GM18517 (cell line): Measurements from ENCODE around the gene CFAP99.

Experiments used
- ATAC-seq: cut with Tn5 transposase; IDR thresholded peaks from one replicate; pipeline ENCODE4 v1.9.1; 2021; ENCODE audit warnings: mild to moderate bottlenecking, moderate library complexity; ENCODE audit not compliant: unreplicated experiment

The CFAP99 gene

DNA sequence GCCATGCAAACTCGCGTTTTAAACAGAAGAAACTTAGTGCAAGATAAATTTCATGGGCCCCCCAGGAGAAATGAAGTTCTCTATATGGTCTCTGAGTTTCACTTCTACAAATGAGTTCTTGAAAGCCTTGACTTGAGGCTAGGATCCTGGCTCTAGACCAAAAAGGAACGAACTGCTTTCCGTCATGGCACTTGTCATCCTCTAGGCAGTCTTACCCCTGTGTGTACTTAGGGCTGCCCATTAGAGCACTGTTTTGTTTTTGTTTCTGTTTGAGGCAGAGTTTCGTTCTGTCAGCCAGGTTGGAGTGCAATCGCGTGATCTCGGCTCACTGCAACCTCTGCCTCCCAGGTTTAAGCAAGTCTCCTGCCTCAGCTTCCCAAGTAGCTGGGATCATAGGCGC, 79.2 kb downstream of the CFAP99 start:
- peak; percentile 93 for ATAC-seq

DNA sequence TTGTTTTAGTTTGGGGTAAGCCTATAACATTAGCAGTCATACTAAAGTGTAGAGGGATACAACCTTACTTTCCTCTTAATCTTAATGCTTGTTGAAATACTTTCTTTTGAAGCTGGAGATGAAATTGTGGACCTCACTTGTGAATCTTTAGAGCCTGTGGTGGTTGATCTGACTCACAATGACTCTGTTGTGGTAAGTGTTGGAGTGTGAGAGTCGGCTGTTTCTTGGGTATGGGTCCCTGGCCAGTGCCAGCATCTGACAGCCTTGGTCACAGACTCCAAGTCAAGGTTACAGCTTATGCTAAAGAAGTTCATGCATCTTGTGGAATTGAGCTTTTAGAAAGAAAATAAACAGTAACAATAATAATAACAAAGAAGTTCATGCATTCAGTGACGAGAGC, 81.8 kb downstream of the CFAP99 start:
- ATAC-seq, result no peak

DNA sequence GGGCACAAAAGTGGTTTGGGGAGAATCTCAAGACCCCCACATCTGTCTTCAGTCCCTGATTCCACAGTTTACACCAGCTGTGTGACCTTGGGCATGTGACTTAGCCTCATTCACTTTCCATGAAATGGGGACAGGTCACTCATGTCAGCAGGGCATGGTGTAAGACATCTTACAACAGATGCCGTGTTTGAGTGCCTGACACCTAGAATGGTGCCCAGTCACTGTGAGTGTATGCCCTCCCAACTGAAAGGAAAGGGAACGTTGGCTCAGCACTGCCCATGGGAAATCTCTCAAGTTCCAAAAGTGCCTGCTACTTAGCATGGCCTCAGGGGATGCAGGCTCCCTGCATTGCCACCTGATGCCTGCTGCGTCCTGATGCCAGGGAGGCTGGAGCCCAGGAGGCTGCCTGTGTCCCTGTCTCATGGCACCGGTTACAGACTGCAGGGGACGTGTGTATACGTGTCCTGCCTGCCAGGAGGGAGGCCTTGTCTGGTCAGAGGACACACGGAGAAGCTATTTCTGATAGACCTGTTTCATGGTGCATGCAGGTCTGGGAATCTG, 82.4 kb downstream of the CFAP99 start:
- no peak for ATAC-seq

DNA sequence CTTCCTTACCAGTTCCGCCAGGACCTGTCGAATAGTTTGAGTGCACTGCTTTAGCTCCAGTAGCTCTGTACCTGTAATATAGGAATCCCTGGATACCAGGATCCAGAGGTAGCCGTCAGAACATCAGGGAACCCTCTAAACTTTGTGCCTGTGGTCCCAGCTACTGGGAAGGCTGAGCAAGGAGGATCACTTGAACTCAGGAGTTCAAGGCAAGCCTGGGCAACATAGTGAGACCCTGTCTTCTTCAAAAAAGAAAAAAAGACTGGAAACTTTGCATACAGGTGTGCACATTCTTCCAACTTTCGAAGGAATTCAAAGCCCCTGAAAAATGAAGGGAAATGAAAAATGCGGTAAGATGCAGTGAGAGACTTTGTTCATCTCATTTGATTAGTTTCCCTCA, 85.1 kb downstream of the CFAP99 start:
- ATAC-seq, result no peak

DNA sequence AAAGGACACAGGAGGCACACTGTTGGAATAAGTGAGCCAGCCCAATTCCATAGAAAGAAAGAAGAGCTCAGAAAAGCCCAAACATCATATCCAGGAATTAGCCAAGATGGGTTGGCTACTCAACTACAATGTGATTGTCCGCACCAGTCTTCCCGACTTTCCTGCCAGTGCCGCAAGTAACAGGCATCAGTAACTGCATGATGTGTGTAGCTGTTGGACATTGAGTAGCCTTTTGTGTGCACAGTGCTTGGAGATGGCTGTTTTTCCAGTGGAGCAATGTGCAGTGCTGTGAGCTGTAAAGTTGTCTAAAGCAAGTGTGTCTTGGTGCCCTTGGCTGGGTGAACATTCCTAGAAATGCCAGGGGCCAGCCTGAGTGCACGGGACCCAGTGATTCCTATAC, 88.5 kb downstream of the CFAP99 start:
- ATAC-seq, result no peak

DNA sequence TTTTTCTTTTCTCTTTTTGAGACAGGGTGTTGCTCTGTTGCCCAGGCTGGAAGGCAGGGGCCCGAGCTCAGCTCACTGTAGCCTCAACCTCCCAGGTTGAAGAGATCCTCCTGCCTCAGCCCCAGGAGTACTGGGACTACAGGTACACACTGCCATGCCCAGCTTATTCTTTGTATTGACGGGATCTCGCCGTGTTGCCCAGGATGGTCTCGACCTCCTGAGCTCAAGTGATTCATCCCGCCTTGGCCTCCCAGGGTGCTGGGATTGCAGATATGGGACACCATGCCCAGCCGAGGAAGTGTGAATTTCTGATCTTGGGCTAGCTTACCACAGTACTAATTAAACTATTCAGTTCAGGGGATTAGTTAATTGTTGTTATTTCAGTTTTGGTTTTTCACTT, 89.1 kb downstream of the CFAP99 start:
- no peak for ATAC-seq

DNA sequence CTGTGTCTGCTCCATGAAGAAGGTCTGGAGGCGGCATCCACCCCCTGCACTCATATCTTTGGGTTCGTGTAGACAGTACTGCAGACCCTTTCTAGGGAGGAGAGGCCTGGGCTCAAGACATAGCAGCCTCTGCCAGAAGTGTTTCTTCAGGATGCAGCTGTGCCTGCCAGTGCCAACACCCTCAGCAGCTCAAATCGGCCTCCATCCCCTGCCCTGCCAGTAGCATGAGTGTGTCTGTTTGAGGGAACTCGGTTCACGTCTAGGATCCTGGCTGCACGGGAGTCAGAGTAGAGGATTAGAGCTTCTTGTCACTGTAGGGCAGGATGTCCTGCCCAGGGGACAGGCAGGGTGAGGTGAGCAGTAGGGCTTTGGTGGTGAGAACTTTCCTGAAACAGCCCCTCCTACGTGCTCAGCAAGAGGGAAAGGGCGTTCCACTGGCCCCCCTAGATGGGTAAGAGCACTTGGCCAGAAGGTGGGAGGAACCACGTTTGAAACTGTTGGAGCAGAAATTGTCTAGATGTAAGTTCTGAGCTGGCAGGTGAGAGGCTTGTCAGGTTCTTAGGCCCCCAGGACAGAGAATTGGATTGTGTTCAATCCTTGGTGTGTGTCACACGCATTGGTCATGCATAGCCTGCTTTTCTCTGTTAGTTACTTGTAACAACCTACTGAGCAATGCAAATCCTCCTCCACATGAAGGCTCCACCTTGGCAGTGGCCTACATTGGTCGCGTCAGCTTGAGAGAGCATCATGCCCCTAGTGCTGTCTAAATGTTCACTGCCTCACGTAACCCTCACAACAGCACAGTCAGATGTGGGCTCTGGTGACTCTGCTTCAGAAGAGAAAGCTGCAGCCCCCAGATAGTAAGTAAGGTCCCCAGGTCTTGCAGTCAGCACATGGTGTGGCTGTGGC, 91.8 kb downstream of the CFAP99 start:
- ATAC-seq, result no peak

DNA sequence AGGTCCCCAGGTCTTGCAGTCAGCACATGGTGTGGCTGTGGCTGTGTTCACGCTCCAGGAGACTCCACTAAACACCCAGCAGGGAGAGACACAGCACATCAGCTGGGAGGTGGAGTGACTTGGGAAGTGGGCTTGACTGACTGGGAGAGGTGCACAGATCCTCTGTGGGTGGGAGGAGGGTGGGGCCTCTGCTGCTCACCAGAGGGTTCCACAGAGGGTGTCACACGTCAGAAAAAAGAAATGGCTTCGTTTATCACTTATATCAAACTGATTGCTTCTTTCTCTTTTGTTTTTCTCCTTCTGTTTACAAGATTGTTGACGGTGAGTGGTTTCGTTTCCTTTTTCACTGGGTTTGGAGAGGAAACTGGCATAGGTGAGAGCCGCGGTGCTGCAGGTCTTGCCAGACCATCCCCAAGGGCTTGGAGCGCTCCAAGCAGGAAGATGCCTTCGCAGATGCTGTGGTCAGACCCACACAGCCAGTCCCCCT, 92.9 kb downstream of the CFAP99 start:
- ATAC-seq, result no peak
